Fibroblast of skin of right biceps (primary cell): ENCODE results near the gene NDUFAB1.
"Not testable (repeated sequence)": the region's sequence is repeated elsewhere in the genome, so short reads cannot be mapped to it uniquely, and the experiment has no call there.

Experiments used
- DNase-seq: peaks from one replicate; pipeline ENCODE4 v3.0.0-alpha.2; 2013

Gene NDUFAB1

GRCh38 chr16:23549938-23550337, 46.2 kb downstream of the NDUFAB1 start:
- no peak for DNase-seq

- DNase-seq, result no peak
These were observed 51.7 kb downstream of the NDUFAB1 start for GRCh38 chr16:23544436-23544835.

- DNase-seq, result not testable (repeated sequence)
These were observed 55.3 kb downstream of the NDUFAB1 start for GRCh38 chr16:23540817-23541178.

GRCh38 chr16:23539984-23540816, 55.9 kb downstream of the NDUFAB1 start:
- DNase-seq, result no peak

GRCh38 chr16:23538919-23539278, 57.2 kb downstream of the NDUFAB1 start:
- no peak for DNase-seq

- DNase-seq, result no peak
These were observed 58.7 kb downstream of the NDUFAB1 start for GRCh38 chr16:23537390-23537789.

- peak; percentile 20 for DNase-seq
These were observed 60.2 kb downstream of the NDUFAB1 start for GRCh38 chr16:23535901-23536300.

GRCh38 chr16:23534868-23535860, 61.0 kb downstream of the NDUFAB1 start:
- no peak for DNase-seq

GRCh38 chr16:23532448-23532847, 63.7 kb downstream of the NDUFAB1 start:
- no peak for DNase-seq
